Measurements from ENCODE around the gene AKAP7. TPM values are rescaled to one million over a fixed set of nuclear protein-coding genes. Genes with fewer than 3 reads are reported as not detected.

Gene AKAP7
- polyA plus RNA-seq, 1 donor from 2014 or later, result 1.6 TPM

GRCh38 chr6:131132360-131132759, 2.9 kb upstream of the AKAP7 start:
- Histone ChIP-seq H3K27me3 (ENCODE audit: insufficient read depth, low read depth, low read length) (peaks cover 13% of the 10 kb centered on the region), H4K20me1 (ENCODE audit: insufficient read depth) (no peaks in the 10 kb centered on the region), H3K79me2 (replicated peaks; ENCODE audit: insufficient read depth, low read length) (no peaks in the 10 kb centered on the region), H3K9me2 (ENCODE audit: insufficient read depth, low read length) (no peaks in the 10 kb centered on the region), H3K36me3 (ENCODE audit: insufficient read depth, low read length) (no peaks in the 10 kb centered on the region), H3F3A (ENCODE audit: insufficient read depth, low read length, poor library complexity, severe bottlenecking) (no peaks in the 10 kb centered on the region), H3K4me3 (ENCODE audit: low read length) (no peak overlapping the region), H3K4me2 (ENCODE audit: low read length) (no peak overlapping the region), H2AFZ (ENCODE audit: low read depth, low read length) (no peak overlapping the region), H3K9me3 (ENCODE audit: low read length) (no peaks in the 10 kb centered on the region), H3K27ac (ENCODE audit: low read length) (no peak overlapping the region), H3K9ac (ENCODE audit: low read length) (no peak overlapping the region)
- TF ChIP-seq SMC3 (conservative IDR thresholded peaks at IDR 0.05; ENCODE audit: poor library complexity) (no peak), RAD21 (conservative IDR thresholded peaks at IDR 0.05) (no peak), CTCF (IDR thresholded peaks at IDR 0.05; ENCODE audit: poor library complexity, severe bottlenecking) (no peak), TAF1 (IDR thresholded peaks at IDR 0.05; ENCODE audit: low read depth) (no peak), EZH2 (IDR thresholded peaks at IDR 0.05; ENCODE audit: borderline replicate concordance, insufficient read depth, low read length, poor library complexity, severe bottlenecking) (no peak), EP300 (conservative IDR thresholded peaks at IDR 0.05; ENCODE audit: poor library complexity, severe bottlenecking) (no peak), POLR2AphosphoS5 (IDR thresholded peaks at IDR 0.05) (no peak), MXI1 (conservative IDR thresholded peaks at IDR 0.05; ENCODE audit: poor library complexity, severe bottlenecking) (no peak), REST (IDR thresholded peaks at IDR 0.05; ENCODE audit: borderline replicate concordance) (no peak)

- TF ChIP-seq CTCF (IDR thresholded peaks at IDR 0.05; ENCODE audit: poor library complexity, severe bottlenecking), result no peak
- no peak for TF ChIP-seq MXI1 (conservative IDR thresholded peaks at IDR 0.05; ENCODE audit: poor library complexity, severe bottlenecking)
- no peak for TF ChIP-seq POLR2AphosphoS5 (IDR thresholded peaks at IDR 0.05)
- TF ChIP-seq EP300 (conservative IDR thresholded peaks at IDR 0.05; ENCODE audit: poor library complexity, severe bottlenecking), result no peak
- TF ChIP-seq EZH2 (IDR thresholded peaks at IDR 0.05; ENCODE audit: borderline replicate concordance, insufficient read depth, low read length, poor library complexity, severe bottlenecking), result no peak
- no peak for TF ChIP-seq SMC3 (conservative IDR thresholded peaks at IDR 0.05; ENCODE audit: poor library complexity)
- TF ChIP-seq REST (IDR thresholded peaks at IDR 0.05; ENCODE audit: borderline replicate concordance), result no peak
- TF ChIP-seq TAF1 (IDR thresholded peaks at IDR 0.05; ENCODE audit: low read depth), result no peak
- TF ChIP-seq RAD21 (conservative IDR thresholded peaks at IDR 0.05), result no peak
- Histone ChIP-seq H3K36me3 (ENCODE audit: insufficient read depth, low read length) (no peaks in the 10 kb centered on the region), H4K20me1 (ENCODE audit: insufficient read depth) (no peaks in the 10 kb centered on the region), H3F3A (ENCODE audit: insufficient read depth, low read length, poor library complexity, severe bottlenecking) (no peaks in the 10 kb centered on the region), H3K27me3 (ENCODE audit: insufficient read depth, low read depth, low read length) (peaks cover 13% of the 10 kb centered on the region), H3K4me3 (ENCODE audit: low read length) (peak overlapping the region; percentile 68), H3K27ac (ENCODE audit: low read length) (no peak overlapping the region), H2AFZ (ENCODE audit: low read depth, low read length) (no peak overlapping the region), H3K9me2 (ENCODE audit: insufficient read depth, low read length) (no peaks in the 10 kb centered on the region), H3K79me2 (replicated peaks; ENCODE audit: insufficient read depth, low read length) (no peaks in the 10 kb centered on the region), H3K9ac (ENCODE audit: low read length) (peak overlapping the region; percentile 61), H3K4me2 (ENCODE audit: low read length) (no peak overlapping the region), H3K9me3 (ENCODE audit: low read length) (no peaks in the 10 kb centered on the region)
Observed at GRCh38 chr6:131134220-131134979, 867 bp upstream of the AKAP7 start.

All from neural cell (in vitro differentiated cells).